Ramos (cell line): Measurements from ENCODE around the gene PRSS33.

ENCODE experiments used
- in situ Hi-C: fragments of 300-500 bp; cut with MboI; formaldehyde crosslinking; loops from one replicate; pipeline ENCODE4 v1.14.3; 2022; ENCODE audit warnings: low sequenced_read_pairs; ENCODE audit not compliant: unreplicated experiment

Gene PRSS33

GRCh38 chr16:2821487-2822157, 34.3 kb upstream of the PRSS33 start:
- in situ Hi-C loops, result no loop called here

GRCh38 chr16:2820836-2821486, 33.6 kb upstream of the PRSS33 start:
- in situ Hi-C loops, result no loop called here

- in situ Hi-C loops, result no loop called here
Measured at GRCh38 chr16:2819939-2820835, 32.8 kb upstream of the PRSS33 start.

GRCh38 chr16:2819179-2819938, 32.0 kb upstream of the PRSS33 start:
- in situ Hi-C loops, result no loop called here

GRCh38 chr16:2818272-2818876, 31.0 kb upstream of the PRSS33 start:
- in situ Hi-C loops, result no loop called here

- in situ Hi-C loops, result no loop called here
Measured at GRCh38 chr16:2817340-2818271, 30.2 kb upstream of the PRSS33 start.

- in situ Hi-C loops, result no loop called here
Measured at GRCh38 chr16:2816751-2817339, 29.5 kb upstream of the PRSS33 start, which contains the start of gene PRSS21. Gene PRSS21, plus strand, starts transcription at chr16:2817237. Its CDS starts 32 bp downstream, at chr16:2817269.

GRCh38 chr16:2815299-2815771, 28.0 kb upstream of the PRSS33 start:
- in situ Hi-C loops, result no loop called here

GRCh38 chr16:2814551-2815298, 27.4 kb upstream of the PRSS33 start:
- in situ Hi-C loops, result no loop called here

- in situ Hi-C loops, result no loop called here
Measured at GRCh38 chr16:2813771-2814221, 26.4 kb upstream of the PRSS33 start.

- in situ Hi-C loops, result no loop called here
Measured at GRCh38 chr16:2811703-2812471, 24.5 kb upstream of the PRSS33 start.

GRCh38 chr16:2810651-2811050, 23.3 kb upstream of the PRSS33 start:
- in situ Hi-C loops, result no loop called here

- in situ Hi-C loops, result no loop called here
Measured at GRCh38 chr16:2809149-2809760, 21.9 kb upstream of the PRSS33 start.

- in situ Hi-C loops, result no loop called here
Measured at GRCh38 chr16:2808181-2808580, 20.8 kb upstream of the PRSS33 start.

GRCh38 chr16:2806286-2806685, 18.9 kb upstream of the PRSS33 start:
- in situ Hi-C loops, result no loop called here

- in situ Hi-C loops, result no loop called here
Measured at GRCh38 chr16:2804728-2805127, 17.4 kb upstream of the PRSS33 start.
